NCI-H146 treated with DMSO at 0.1 percent for 48 hours (cell line): Measurements from ENCODE around the gene DENND6B.
"Not testable (repeated sequence)": the region's sequence is repeated elsewhere in the genome, so short reads cannot be mapped to it uniquely, and the experiment has no call there.

Experiments used
- DNase-seq: peaks from one replicate; lab custom pipeline; 2025; ENCODE audit not compliant: unreplicated experiment; lab: John Stamatoyannopoulos, UW

DENND6B gene

GRCh38 chr22:50339945-50340879, 13.4 kb upstream of the DENND6B start:
- DNase-seq, result no peak

DNA sequence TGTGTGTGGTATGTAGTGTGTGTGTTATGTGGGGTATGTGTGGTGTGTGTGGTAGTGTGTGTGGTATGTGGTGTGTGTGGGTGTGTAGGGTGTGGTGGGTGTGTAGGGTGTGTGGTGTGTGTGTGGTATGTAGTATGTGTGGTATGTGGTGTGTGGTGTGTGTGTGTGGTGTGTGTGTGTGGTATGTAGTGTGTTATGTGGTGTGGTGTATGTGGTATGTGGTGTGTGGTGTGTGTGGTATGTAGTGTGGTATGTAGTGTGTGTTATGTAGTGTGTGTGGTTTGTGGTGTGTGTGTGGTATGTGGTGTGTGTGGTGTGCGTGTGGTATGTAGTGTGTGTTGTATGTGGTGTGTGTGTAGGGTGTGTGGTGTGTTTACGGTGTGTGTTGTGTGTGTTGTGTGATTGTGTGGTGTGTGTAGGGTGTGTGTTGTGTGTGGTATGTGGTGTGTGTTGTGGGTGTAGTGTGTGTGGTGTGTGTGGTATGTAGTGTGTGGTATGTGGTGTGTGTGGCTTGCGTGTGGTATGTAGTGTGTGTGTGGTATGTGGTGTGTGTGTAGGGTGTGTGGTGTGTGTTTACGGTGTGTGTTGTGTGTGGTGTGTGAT, 12.1 kb upstream of the DENND6B start:
- no peak for DNase-seq

GRCh38 chr22:50338042-50338573, 11.3 kb upstream of the DENND6B start:
- DNase-seq, result no peak

DNA sequence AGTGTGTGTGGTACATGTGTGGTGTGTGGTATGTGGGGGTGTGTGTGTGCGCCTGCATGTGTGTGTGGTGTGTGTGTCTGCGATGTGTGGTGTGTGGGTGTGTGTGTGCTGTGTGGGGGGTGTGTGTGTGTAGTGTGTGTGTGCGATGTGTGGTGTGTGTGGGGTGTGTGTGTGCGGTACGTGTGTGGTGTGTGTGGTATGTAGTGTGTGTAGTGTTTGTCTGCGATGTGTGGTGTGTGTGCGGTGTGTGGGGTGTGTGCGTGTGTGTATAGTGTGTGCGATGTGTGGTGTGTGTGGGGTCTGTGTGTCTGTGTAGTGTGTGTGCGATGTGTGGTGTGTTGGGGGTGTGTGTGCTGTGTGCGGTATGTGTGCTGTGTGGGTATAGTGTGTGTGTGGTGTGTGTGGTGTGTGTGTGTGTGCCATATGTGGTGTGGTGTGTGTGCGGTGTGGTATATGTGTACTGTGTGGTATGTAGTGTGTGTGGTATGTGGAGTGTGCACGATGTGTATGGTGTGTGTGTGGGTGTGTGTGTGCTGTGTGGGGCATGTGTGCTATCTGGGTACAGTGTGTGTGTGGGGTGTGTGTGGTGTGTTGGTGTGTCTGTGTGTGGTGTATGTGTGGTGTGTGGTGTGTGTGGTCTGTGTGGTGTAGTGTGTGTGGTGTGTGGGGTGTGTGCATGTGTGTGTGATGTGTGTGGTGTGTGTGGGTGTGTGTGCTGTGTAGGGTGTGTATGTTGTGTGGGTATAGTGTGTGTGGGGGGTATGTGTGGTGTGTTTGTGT, 10.6 kb upstream of the DENND6B start:
- DNase-seq, result no peak

- DNase-seq, result not testable (repeated sequence)
Measured at GRCh38 chr22:50334433-50334832, 7.6 kb upstream of the DENND6B start.

DNA sequence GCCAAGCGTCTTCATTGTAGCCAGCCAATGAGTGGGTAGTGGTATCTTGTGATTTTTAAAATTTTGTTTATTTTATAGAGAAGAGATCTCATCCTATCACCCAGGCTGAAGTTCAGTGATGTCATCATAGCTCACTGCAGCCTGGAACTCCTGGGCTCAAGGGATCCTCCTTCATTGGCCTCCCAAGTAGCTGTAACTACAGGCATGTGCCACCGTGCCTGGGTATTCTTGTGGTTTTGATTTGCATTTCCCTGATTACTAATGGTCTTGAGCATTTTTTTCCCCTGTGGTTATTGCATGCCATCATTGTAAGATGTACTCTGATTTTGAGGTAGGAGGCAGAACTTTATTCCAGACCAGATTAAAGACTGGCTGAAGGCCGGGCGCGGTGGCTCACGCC, 2.4 kb upstream of the DENND6B start:
- DNase-seq, result no peak

- no peak for DNase-seq
Measured at GRCh38 chr22:50327711-50328019, 853 bp upstream of the DENND6B start.

GRCh38 chr22:50326225-50326955, 422 bp downstream of the DENND6B start:
- DNase-seq, result no peak

GRCh38 chr22:50325444-50326224, 1.2 kb downstream of the DENND6B start:
- DNase-seq, result no peak

DNA sequence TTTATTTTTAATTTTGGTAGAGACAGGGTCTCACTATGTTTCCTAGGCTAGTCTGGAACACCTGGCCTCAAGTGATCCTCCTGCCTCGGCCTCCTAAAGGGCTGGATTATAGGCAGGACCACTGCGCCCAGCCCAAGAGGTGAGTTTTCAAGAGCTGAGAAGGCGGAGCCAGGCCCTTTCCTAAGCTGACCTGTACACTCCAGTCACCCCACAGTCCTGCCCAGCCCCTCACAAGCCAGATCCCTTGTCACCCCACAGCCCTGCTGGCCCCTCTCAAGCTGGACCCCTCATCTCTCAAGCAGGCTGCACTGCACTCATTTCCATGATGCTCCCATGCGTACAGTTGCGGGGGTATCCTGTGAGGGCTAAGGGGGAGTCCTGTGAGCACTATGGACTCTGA, 2.9 kb downstream of the DENND6B start:
- no peak for DNase-seq

DNA sequence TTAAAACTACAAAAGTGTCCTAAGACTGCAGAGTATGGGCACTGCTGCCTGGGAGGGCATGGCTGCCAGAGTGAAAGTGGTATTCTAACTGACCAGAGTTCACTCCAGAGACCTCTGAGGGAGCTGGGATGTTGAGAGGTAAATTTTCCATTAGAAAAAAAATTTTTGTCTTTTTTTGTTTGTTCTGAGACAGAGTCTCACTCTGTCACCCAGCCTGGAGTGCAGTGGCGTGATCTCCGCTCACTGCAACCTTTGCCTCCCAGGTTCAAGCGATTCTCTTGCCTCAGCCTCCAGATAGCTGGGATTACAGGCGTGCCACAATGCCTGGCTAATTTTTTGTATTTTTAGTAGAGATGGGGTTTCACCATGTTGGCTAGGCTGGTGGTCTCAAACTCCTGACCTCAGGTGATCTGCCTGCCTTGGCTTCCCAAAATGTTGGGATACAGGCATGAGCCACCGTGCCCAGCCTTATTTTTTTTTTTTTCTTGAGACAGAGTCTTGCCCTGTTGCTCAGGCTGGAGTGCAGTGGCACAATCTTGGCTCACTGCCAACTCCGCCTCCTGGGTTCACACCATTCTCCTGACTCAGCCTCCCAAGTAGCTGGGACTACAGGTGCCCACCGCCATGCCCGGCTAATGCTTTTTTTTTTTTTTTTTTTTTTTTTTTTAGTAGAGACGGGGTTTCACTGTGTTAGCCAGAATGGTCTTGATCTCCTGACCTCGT, 4.3 kb downstream of the DENND6B start:
- not testable (repeated sequence) for DNase-seq

- DNase-seq, result no peak
Measured at GRCh38 chr22:50320671-50321325, 6.0 kb downstream of the DENND6B start.

GRCh38 chr22:50320116-50320515, 6.7 kb downstream of the DENND6B start:
- no peak for DNase-seq

DNA sequence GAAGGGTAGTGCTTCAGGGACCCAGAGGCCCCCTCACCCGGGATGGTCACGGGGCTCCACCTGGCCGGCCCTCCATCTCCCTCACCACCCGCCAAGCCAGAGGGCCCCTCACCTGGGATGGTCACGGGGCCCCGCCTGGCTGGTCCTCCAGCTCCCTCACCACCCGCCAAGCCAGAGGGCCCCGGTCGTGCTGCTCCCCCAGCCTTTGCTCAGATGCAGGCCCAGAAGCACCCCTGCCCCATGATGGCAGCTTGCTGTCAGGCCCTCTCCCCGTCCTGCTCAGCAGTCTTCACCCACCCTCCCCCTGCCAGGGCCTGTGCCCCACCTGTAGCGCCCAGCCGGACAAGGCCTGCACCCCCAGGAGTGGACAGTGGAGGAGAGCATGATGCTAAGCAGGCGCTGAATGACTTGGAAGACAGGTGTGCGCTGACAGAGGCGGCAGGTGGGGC, 7.3 kb downstream of the DENND6B start:
- no peak for DNase-seq

- no peak for DNase-seq
Measured at GRCh38 chr22:50318698-50319411, 8.0 kb downstream of the DENND6B start.

GRCh38 chr22:50318356-50318697, 8.5 kb downstream of the DENND6B start:
- DNase-seq, result no peak

DNA sequence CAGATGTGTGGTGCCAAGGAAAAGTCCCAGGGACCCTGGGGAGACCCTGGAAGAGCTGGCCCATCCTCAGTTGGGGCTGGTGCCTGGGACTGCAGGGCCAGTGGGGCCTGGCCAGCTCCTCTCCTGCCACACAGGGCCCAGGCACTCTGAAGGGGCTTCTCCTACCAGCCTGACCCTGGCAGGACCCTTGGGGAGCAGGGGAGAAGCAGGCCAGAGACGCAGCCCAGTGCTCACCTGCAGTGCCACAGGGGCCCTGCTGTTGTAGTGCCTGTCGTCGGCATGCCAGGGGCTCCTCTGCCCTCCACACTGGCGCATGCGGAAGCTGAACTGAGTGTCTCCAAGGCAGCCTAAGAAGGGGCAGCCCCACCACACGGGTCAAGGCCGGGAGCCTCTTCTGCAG, 9.1 kb downstream of the DENND6B start:
- DNase-seq, result no peak

- DNase-seq, result no peak
Measured at GRCh38 chr22:50317178-50317577, 9.6 kb downstream of the DENND6B start.
